Measurements from ENCODE around the gene SLC35F4.

Gene SLC35F4

DNA sequence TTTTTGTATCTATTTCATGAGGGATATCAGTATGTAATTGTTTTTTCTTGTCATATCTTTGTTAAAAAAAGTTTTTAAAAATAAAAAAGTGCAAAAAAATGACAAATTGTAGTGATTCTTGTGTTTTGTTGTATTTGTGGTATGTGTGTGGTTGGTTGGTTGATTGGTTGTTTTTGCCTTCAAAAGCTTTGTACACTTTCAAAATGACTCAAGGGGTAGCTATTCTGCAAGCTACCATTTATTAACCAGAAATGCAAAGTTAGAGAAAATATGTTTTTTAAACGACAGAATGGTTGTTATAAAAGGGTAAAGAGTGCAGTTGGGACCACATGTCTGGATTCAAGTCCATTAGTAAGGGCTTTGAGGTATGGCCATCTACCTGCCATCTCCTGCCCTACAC, 119.3 kb downstream of the SLC35F4 start:
- H2AFZ ChIP-seq (ENCODE audit: low read length) = no peak overlapping the region
- no peaks in the 10 kb centered on the region for H4K20me1 ChIP-seq (ENCODE audit: insufficient read depth, low read length)
- TF ChIP-seq, protein P1, sequence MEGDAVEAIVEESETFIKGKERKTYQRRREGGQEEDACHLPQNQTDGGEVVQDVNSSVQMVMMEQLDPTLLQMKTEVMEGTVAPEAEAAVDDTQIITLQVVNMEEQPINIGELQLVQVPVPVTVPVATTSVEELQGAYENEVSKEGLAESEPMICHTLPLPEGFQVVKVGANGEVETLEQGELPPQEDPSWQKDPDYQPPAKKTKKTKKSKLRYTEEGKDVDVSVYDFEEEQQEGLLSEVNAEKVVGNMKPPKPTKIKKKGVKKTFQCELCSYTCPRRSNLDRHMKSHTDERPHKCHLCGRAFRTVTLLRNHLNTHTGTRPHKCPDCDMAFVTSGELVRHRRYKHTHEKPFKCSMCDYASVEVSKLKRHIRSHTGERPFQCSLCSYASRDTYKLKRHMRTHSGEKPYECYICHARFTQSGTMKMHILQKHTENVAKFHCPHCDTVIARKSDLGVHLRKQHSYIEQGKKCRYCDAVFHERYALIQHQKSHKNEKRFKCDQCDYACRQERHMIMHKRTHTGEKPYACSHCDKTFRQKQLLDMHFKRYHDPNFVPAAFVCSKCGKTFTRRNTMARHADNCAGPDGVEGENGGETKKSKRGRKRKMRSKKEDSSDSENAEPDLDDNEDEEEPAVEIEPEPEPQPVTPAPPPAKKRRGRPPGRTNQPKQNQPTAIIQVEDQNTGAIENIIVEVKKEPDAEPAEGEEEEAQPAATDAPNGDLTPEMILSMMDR (IDR thresholded peaks at IDR 0.05; ENCODE audit: low read length) = no peak
- TF ChIP-seq EZH2phosphoT487 (IDR thresholded peaks at IDR 0.05; ENCODE audit: low read length) = no peak
- TF ChIP-seq EZH2 (optimal IDR thresholded peaks at IDR 0.05; ENCODE audit: low read depth, low read length) = no peak
- H3K27me3 ChIP-seq (replicated peaks; ENCODE audit: insufficient read depth, low read length) = no peaks in the 10 kb centered on the region
- H3K9me2 ChIP-seq (replicated peaks; ENCODE audit: insufficient read depth, low read length) = no peaks in the 10 kb centered on the region
- no peaks in the 10 kb centered on the region for H3F3A ChIP-seq (ENCODE audit: insufficient read depth, low read length)
- no peak for DNase-seq
- H3K9ac ChIP-seq (ENCODE audit: low read length) = no peak overlapping the region
- H3K9me3 ChIP-seq (replicated peaks; ENCODE audit: insufficient read depth, low read length) = no peaks in the 10 kb centered on the region
- no peaks in the 10 kb centered on the region for H3K79me2 ChIP-seq (ENCODE audit: low read length)
- H3K27ac ChIP-seq (ENCODE audit: low read length) = no peak overlapping the region
- H3K4me3 ChIP-seq (ENCODE audit: low read length) = no peak overlapping the region
- no peak overlapping the region for H3K4me2 ChIP-seq (ENCODE audit: low read depth, low read length)
- no peaks in the 10 kb centered on the region for H3K4me1 ChIP-seq (ENCODE audit: low read length)
- H3K36me3 ChIP-seq (replicated peaks; ENCODE audit: insufficient read depth, low read length) = no peaks in the 10 kb centered on the region

DNA sequence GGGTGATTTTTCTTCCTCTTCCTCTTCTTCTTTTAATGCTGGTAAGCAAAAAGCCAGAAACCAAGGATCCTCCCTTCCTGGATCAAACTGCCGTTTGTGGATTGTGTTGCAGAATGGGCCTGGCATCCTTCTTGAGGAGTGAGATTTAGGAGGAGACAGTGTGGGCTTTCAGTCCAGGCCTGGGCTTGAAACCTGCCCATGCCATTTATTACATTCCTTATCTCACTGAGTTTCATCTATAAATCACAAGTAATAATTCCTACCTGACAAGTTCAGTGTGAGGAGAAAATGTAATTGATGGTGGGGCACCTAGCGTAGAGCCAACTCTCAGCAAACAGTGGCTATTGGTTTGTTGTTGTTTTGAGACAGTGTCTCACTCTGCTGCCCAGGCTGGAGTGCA, 126.4 kb downstream of the SLC35F4 start:
- H2AFZ ChIP-seq (ENCODE audit: low read length) = no peak overlapping the region
- no peaks in the 10 kb centered on the region for H3K9me2 ChIP-seq (replicated peaks; ENCODE audit: insufficient read depth, low read length)
- H3K27me3 ChIP-seq (replicated peaks; ENCODE audit: insufficient read depth, low read length) = no peaks in the 10 kb centered on the region
- H3K4me2 ChIP-seq (ENCODE audit: low read depth, low read length) = no peak overlapping the region
- no peaks in the 10 kb centered on the region for H3F3A ChIP-seq (ENCODE audit: insufficient read depth, low read length)
- no peaks in the 10 kb centered on the region for H3K36me3 ChIP-seq (replicated peaks; ENCODE audit: insufficient read depth, low read length)
- no peak overlapping the region for H3K9ac ChIP-seq (ENCODE audit: low read length)
- H4K20me1 ChIP-seq (ENCODE audit: insufficient read depth, low read length) = no peaks in the 10 kb centered on the region
- no peak overlapping the region for H3K27ac ChIP-seq (ENCODE audit: low read length)
- H3K79me2 ChIP-seq (ENCODE audit: low read length) = no peaks in the 10 kb centered on the region
- TF ChIP-seq EZH2phosphoT487 (IDR thresholded peaks at IDR 0.05; ENCODE audit: low read length) (no peak), EZH2 (optimal IDR thresholded peaks at IDR 0.05; ENCODE audit: low read depth, low read length) (no peak)
- TF ChIP-seq, protein P1 (IDR thresholded peaks at IDR 0.05; ENCODE audit: low read length) = no peak
- H3K4me3 ChIP-seq (ENCODE audit: low read length) = no peak overlapping the region
- H3K4me1 ChIP-seq (ENCODE audit: low read length) = no peaks in the 10 kb centered on the region
- no peak for DNase-seq
- no peaks in the 10 kb centered on the region for H3K9me3 ChIP-seq (replicated peaks; ENCODE audit: insufficient read depth, low read length)

DNA sequence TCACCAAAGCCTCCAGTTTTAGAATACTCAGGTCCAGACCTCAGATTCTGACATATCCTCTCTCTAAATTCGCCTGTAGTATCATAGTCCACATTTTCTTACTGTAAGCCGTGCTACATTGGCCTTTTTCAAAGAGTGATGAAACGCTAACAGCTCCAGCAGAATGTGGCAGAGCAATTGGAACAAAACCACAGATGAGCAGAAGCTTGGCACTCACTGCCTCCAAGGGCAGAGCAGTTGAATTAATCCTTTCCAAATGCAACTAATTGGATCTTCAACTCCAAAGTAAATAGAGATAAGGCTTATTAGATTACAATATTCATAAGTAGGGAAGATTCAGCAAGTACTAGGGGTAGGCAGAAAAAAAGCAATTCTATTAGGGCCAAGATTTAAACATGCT, 128.3 kb downstream of the SLC35F4 start:
- no peaks in the 10 kb centered on the region for H3K36me3 ChIP-seq (replicated peaks; ENCODE audit: insufficient read depth, low read length)
- TF ChIP-seq EZH2 (optimal IDR thresholded peaks at IDR 0.05; ENCODE audit: low read depth, low read length) (no peak), EZH2phosphoT487 (IDR thresholded peaks at IDR 0.05; ENCODE audit: low read length) (no peak)
- TF ChIP-seq, protein P1 (IDR thresholded peaks at IDR 0.05; ENCODE audit: low read length) = no peak
- no peak overlapping the region for H3K4me2 ChIP-seq (ENCODE audit: low read depth, low read length)
- H3K79me2 ChIP-seq (ENCODE audit: low read length) = no peaks in the 10 kb centered on the region
- H2AFZ ChIP-seq (ENCODE audit: low read length) = no peak overlapping the region
- no peaks in the 10 kb centered on the region for H3K27me3 ChIP-seq (replicated peaks; ENCODE audit: insufficient read depth, low read length)
- H3K4me1 ChIP-seq (ENCODE audit: low read length) = no peaks in the 10 kb centered on the region
- H3K9ac ChIP-seq (ENCODE audit: low read length) = no peak overlapping the region
- no peaks in the 10 kb centered on the region for H3K9me2 ChIP-seq (replicated peaks; ENCODE audit: insufficient read depth, low read length)
- no peaks in the 10 kb centered on the region for H3F3A ChIP-seq (ENCODE audit: insufficient read depth, low read length)
- no peaks in the 10 kb centered on the region for H3K9me3 ChIP-seq (replicated peaks; ENCODE audit: insufficient read depth, low read length)
- DNase-seq = no peak
- no peak overlapping the region for H3K27ac ChIP-seq (ENCODE audit: low read length)
- no peak overlapping the region for H3K4me3 ChIP-seq (ENCODE audit: low read length)
- H4K20me1 ChIP-seq (ENCODE audit: insufficient read depth, low read length) = no peaks in the 10 kb centered on the region

All from MM.1S (cell line).